GM18907 (cell line): ENCODE measurements around the gene BTNL2.
"Not testable (repeated sequence)": the region's sequence is repeated elsewhere in the genome, so short reads cannot be mapped to it uniquely, and the experiment has no call there.

Experiments used
- ATAC-seq: cut with Tn5 transposase; IDR thresholded peaks from one replicate; pipeline ENCODE4 v1.9.1; 2021; ENCODE audit warnings: mild to moderate bottlenecking, moderate library complexity; ENCODE audit not compliant: unreplicated experiment

The BTNL2 gene

GRCh38 chr6:32406857-32407256, at the start of gene BTNL2:
BTNL2 (minus strand) TSS chr6:32407181; CDS start chr6:32407123, 58 bp downstream.
- no peak for ATAC-seq

- no peak for ATAC-seq
Observed at GRCh38 chr6:32449088-32449736, 42.2 kb upstream of the BTNL2 start.

GRCh38 chr6:32447932-32448331, 41.0 kb upstream of the BTNL2 start:
- ATAC-seq, result no peak

GRCh38 chr6:32445321-32445854, 38.4 kb upstream of the BTNL2 start:
- no peak for ATAC-seq

GRCh38 chr6:32444433-32444832, 37.5 kb upstream of the BTNL2 start:
- ATAC-seq, result no peak

GRCh38 chr6:32442977-32443552, 36.1 kb upstream of the BTNL2 start:
- no peak for ATAC-seq

- no peak for ATAC-seq
Observed at GRCh38 chr6:32442243-32442667, 35.3 kb upstream of the BTNL2 start.

GRCh38 chr6:32439602-32440214, 32.7 kb upstream of the BTNL2 start, which contains the start of gene HLA-DRA:
HLA-DRA (plus strand) TSS chr6:32439887; CDS start chr6:32439951, 64 bp downstream.
- peak; percentile 74 for ATAC-seq

- peak; percentile 7 for ATAC-seq
Observed at GRCh38 chr6:32439139-32439538, 32.2 kb upstream of the BTNL2 start.

- peak; percentile 65 for ATAC-seq
Observed at GRCh38 chr6:32436995-32437836, 30.2 kb upstream of the BTNL2 start.

- ATAC-seq, result no peak
Observed at GRCh38 chr6:32436186-32436585, 29.2 kb upstream of the BTNL2 start.

- ATAC-seq, result not testable (repeated sequence)
Observed at GRCh38 chr6:32433950-32434349, 27.0 kb upstream of the BTNL2 start.

- no peak for ATAC-seq
Observed at GRCh38 chr6:32432050-32432450, 25.1 kb upstream of the BTNL2 start.

GRCh38 chr6:32431142-32431541, 24.2 kb upstream of the BTNL2 start:
- ATAC-seq, result no peak

GRCh38 chr6:32430179-32430578, 23.2 kb upstream of the BTNL2 start:
- no peak for ATAC-seq

GRCh38 chr6:32427934-32428474, 21.0 kb upstream of the BTNL2 start:
- no peak for ATAC-seq

GRCh38 chr6:32427218-32427617, 20.2 kb upstream of the BTNL2 start:
- ATAC-seq, result no peak

- no peak for ATAC-seq
Observed at GRCh38 chr6:32426338-32426737, 19.4 kb upstream of the BTNL2 start.

GRCh38 chr6:32424589-32425300, 17.8 kb upstream of the BTNL2 start:
- no peak for ATAC-seq

- no peak for ATAC-seq
Observed at GRCh38 chr6:32416036-32416435, 9.1 kb upstream of the BTNL2 start.
